Activated B cell treated with CpG ODN at 0.5 μM for 24 hours (primary cell): Measurements from ENCODE around the gene TBC1D1. TPM values are rescaled to one million over a fixed set of nuclear protein-coding genes. Genes with fewer than 3 reads are reported as not detected.

Experiments used
- ATAC-seq: fragments of 200-7000 bp; cut with Tn5 transposase; one replicate; pipeline ENCODE4 v1.10.0; 2021; ENCODE audit warnings: low read depth, mild to moderate bottlenecking, moderate library complexity
- CTCF ChIA-PET: fragments of 350-600 bp; sonication (Branson Sonifier 250); formaldehyde crosslinking; loops from one replicate; lab custom pipeline; 2021; ENCODE audit warnings: antibody characterized with exemption; lab: Charles Lee
- POLR2A ChIA-PET: fragments of 350-600 bp; sonication (Branson Sonifier 250); formaldehyde crosslinking; loops from one replicate; lab custom pipeline; 2021; ENCODE audit warnings: antibody characterized with exemption; lab: Charles Lee
- DNase-seq: peaks from one replicate; pipeline ENCODE4 v3.0.0; 2022
- H3K27ac Mint-ChIP-seq: one replicate; pipeline ENCODE4 v1.8.0; 2020; ENCODE audit warnings: mixed read lengths
- H3K27me3 Mint-ChIP-seq: one replicate; pipeline ENCODE4 v1.8.0; 2021; ENCODE audit warnings: mixed read lengths
- H3K36me3 Mint-ChIP-seq: one replicate; pipeline ENCODE4 v1.8.0; 2021; ENCODE audit warnings: low read depth, mixed read lengths
- H3K4me1 Mint-ChIP-seq: one replicate; pipeline ENCODE4 v1.8.0; 2021; ENCODE audit warnings: mixed read lengths
- H3K4me3 Mint-ChIP-seq: one replicate; pipeline ENCODE4 v1.8.0; 2020; ENCODE audit warnings: mild to moderate bottlenecking, mixed read lengths
- H3K9me3 Mint-ChIP-seq: one replicate; pipeline ENCODE4 v1.8.0; 2020; ENCODE audit warnings: mixed read lengths
- CTCF ChIP-seq: fragments of 200-600 bp; IDR thresholded peaks from one replicate; pipeline ENCODE4 v1.8.0; 2022; ENCODE audit warnings: antibody characterized with exemption, mild to moderate bottlenecking
- intact Hi-C: fragments of 100-400 bp; cut with micrococcal nuclease; formaldehyde crosslinking; loops from one replicate; pipeline ENCODE4 v1.15.1; 2024
- total RNA-seq: library from RNA; stranded (reverse); gene quantifications from 2 replicates; pipeline ENCODE4 v1.2.3, GENCODE V29; 2022

The TBC1D1 gene
- total RNA-seq, 1 donor from 2014 or later: 84.8 TPM

DNA sequence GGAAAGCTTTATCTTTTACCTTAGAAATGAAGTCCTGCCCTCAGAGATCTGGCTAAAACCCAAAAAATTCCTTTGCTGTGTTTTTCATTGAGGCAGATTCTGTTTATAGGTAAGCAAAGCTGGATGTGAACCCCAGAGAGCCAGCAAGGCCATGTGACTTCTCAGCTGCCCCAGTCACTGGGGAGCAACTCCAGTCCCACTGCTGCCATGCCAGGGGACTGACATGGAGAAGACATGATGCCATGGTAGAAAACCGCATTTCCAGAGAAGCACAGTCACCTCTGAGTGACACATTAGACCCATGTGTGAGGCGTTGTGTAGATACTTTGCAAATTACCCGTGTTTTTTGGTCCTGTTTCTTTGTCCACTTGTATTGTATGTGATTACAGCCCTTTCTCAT, 114.8 kb downstream of the TBC1D1 start:
- ChIA-PET CTCF (interaction anchor here (0.6 kb wide), 1 partner anchor 9 kb away, joined by 3 read pairs; no protein-coding TSS in a partner anchor), POLR2A (interaction anchor here (0.6 kb wide), 1 partner anchor 1880 kb away, joined by 5 read pairs; no protein-coding TSS in a partner anchor)
- Mint-ChIP-seq H3K27ac (no peak overlapping the region), H3K27me3 (no peaks in the 10 kb centered on the region), H3K4me3 (no peak overlapping the region), H3K4me1 (peaks cover 65% of the 10 kb centered on the region), H3K9me3 (no peaks in the 10 kb centered on the region), H3K36me3 (peaks cover 4% of the 10 kb centered on the region)
- intact Hi-C loops: no loop called here
- ATAC-seq: no peak
- no peak for DNase-seq
- no peak for TF ChIP-seq CTCF

GRCh38 chr4:38007645-38008044, 116.8 kb downstream of the TBC1D1 start:
- H3K27ac Mint-ChIP-seq: no peak overlapping the region
- POLR2A ChIA-PET: interaction anchor here (0.5 to 1.1 kb wide), 3 partner anchors 19 to 690 kb away, joined by 3 to 6 read pairs (median 3); no protein-coding TSS in a partner anchor

GRCh38 chr4:38008571-38009021, 117.7 kb downstream of the TBC1D1 start:
- H3K9me3 Mint-ChIP-seq: no peaks in the 10 kb centered on the region
- peaks cover 4% of the 10 kb centered on the region for H3K36me3 Mint-ChIP-seq
- H3K27me3 Mint-ChIP-seq: no peaks in the 10 kb centered on the region
- TF ChIP-seq CTCF: no peak
- ChIA-PET CTCF (no interaction called here), POLR2A (interaction anchor here (0.6 to 1.1 kb wide), 2 partner anchors 20 to 689 kb away, joined by 3 to 6 read pairs; no protein-coding TSS in a partner anchor)
- H3K4me3 Mint-ChIP-seq: no peak overlapping the region
- H3K4me1 Mint-ChIP-seq: peaks cover 55% of the 10 kb centered on the region
- ATAC-seq: no peak
- no peak for DNase-seq
- intact Hi-C loops: no loop called here
- H3K27ac Mint-ChIP-seq: no peak overlapping the region

More at GRCh38 chr4:38007645-38008044, 116.8 kb downstream of the TBC1D1 start:
- DNase-seq: no peak
- no peaks in the 10 kb centered on the region for H3K27me3 Mint-ChIP-seq
- H3K36me3 Mint-ChIP-seq: peaks cover 4% of the 10 kb centered on the region
- intact Hi-C loops: no loop called here
- no peak for TF ChIP-seq CTCF
- ATAC-seq: no peak
- peaks cover 62% of the 10 kb centered on the region for H3K4me1 Mint-ChIP-seq
- no peaks in the 10 kb centered on the region for H3K9me3 Mint-ChIP-seq
- CTCF ChIA-PET: interaction anchor here (1.0 kb wide), 1 partner anchor 28 kb away, joined by 3 read pairs; no protein-coding TSS in a partner anchor
- H3K4me3 Mint-ChIP-seq: no peak overlapping the region

DNA sequence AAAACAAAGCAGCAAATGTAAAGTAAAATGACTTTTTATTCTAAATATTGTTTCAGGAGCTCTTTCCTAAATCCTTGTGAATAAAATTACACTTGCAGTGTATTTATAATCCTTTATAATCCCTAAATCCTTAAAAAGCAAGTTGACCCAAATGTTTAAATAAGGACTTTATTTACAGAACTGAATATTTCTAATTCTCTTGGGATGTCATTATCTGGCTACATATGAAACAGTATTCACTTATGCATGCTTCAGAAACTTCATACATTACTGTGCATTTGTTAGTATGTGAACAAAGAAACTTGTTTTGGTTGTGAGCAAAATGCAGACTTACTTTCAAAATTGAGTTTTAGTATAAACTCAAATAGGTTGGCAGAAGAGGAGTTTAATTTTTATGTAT, 118.5 kb downstream of the TBC1D1 start:
- Mint-ChIP-seq H3K4me3 (no peak overlapping the region), H3K9me3 (no peaks in the 10 kb centered on the region), H3K4me1 (peaks cover 49% of the 10 kb centered on the region), H3K36me3 (peaks cover 10% of the 10 kb centered on the region), H3K27me3 (no peaks in the 10 kb centered on the region), H3K27ac (no peak overlapping the region)
- POLR2A ChIA-PET: no interaction called here
- TF ChIP-seq CTCF: no peak
- intact Hi-C loops: no loop called here
- no peak for ATAC-seq
- CTCF ChIA-PET: no interaction called here
- DNase-seq: no peak

DNA sequence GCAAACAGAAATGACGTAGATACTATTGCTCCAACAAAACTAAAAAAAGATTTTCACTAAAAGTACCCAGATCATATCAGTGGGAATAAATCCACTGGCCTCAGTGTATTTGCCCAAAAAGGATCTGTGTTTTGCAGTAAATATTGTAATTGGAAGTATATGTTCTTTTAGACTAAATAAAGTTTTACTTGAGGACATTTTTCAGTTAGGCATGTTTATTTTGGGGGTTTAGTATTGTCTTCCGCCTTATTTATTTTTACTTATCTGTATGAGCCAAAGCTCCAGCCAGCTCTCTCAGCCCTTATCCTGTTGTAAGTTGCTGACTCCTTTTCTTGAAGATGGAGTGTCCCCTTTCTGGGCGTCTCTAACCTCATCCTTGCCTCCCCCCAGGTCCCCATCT, 119.1 kb downstream of the TBC1D1 start:
- ATAC-seq (no peak), DNase-seq (no peak)
- peaks cover 45% of the 10 kb centered on the region for H3K4me1 Mint-ChIP-seq

More for the DNA sequence above, 119.1 kb downstream of the TBC1D1 start:
- Mint-ChIP-seq H3K4me3 (no peak overlapping the region), H3K36me3 (peaks cover 14% of the 10 kb centered on the region), H3K27me3 (no peaks in the 10 kb centered on the region), H3K9me3 (no peaks in the 10 kb centered on the region), H3K27ac (peak overlapping the region; percentile 24)
- no peak for TF ChIP-seq CTCF
- intact Hi-C loops: loop anchor here (2.0 kb wide), 1 partner anchor 13 kb away; no protein-coding TSS in a partner anchor
- POLR2A ChIA-PET: no interaction called here
- CTCF ChIA-PET: no interaction called here
